SK-N-SH treated with all-trans-retinoic acid at 6 μM for 48 hours (cell line): Measurements from ENCODE around the gene LRMDA.

ENCODE experiments used
- ARNTL ChIP-seq: fragments of 450-650 bp; formaldehyde crosslinking; IDR thresholded peaks from 2 replicates; pipeline ENCODE4 v1.5.0; 2020; ENCODE audit warnings: low read depth, mild to moderate bottlenecking, moderate library complexity, borderline replicate concordance
- CSDC2 ChIP-seq: fragments of 250-450 bp; sonication (Bioruptor Pico); IDR thresholded peaks from 2 replicates; pipeline ENCODE4 v1.5.0; 2020; ENCODE audit warnings: mild to moderate bottlenecking, moderate library complexity
- RARB ChIP-seq: fragments of 250-450 bp; sonication (Bioruptor Pico); IDR thresholded peaks from 2 replicates; pipeline ENCODE4 v1.8.0; 2021; ENCODE audit warnings: mild to moderate bottlenecking, moderate library complexity
- SNAI2 ChIP-seq: fragments of 250-450 bp; sonication (Bioruptor Pico); IDR thresholded peaks from 2 replicates; pipeline ENCODE4 v1.5.0; 2020; ENCODE audit warnings: mild to moderate bottlenecking, moderate library complexity
- TCF4 ChIP-seq: fragments of 250-450 bp; sonication (Bioruptor Pico); IDR thresholded peaks from 2 replicates; pipeline ENCODE4 v1.8.0; 2021; ENCODE audit warnings: mild to moderate bottlenecking, moderate library complexity, borderline replicate concordance
- TOX ChIP-seq: fragments of 250-450 bp; sonication (Bioruptor Pico); IDR thresholded peaks from 2 replicates; pipeline ENCODE4 v1.8.0; 2021; ENCODE audit warnings: mild to moderate bottlenecking, moderate library complexity, borderline replicate concordance
- ZFP3 ChIP-seq: fragments of 250-450 bp; sonication (Bioruptor Pico); IDR thresholded peaks from 2 replicates; pipeline ENCODE4 v1.5.0; 2020; ENCODE audit warnings: mild to moderate bottlenecking, moderate library complexity
- ZFP30 ChIP-seq: fragments of 450-650 bp; formaldehyde crosslinking; IDR thresholded peaks from 2 replicates; pipeline ENCODE4 v1.5.0; 2022; ENCODE audit warnings: mild to moderate bottlenecking, moderate library complexity
- ZNF565 ChIP-seq: fragments of 450-650 bp; formaldehyde crosslinking; conservative IDR thresholded peaks from 2 replicates; pipeline ENCODE4 v1.5.0; 2020; ENCODE audit warnings: low read depth, mild to moderate bottlenecking, moderate library complexity
- ZNF8 ChIP-seq: fragments of 450-650 bp; formaldehyde crosslinking; IDR thresholded peaks from 2 replicates; pipeline ENCODE4 v1.5.0; 2020; ENCODE audit warnings: mild to moderate bottlenecking, moderate library complexity
- TF ChIP-seq, protein P1 (sequence below): fragments of 250-450 bp; sonication (Bioruptor Pico); IDR thresholded peaks from 2 replicates; pipeline ENCODE4 v1.8.0; 2020; ENCODE audit warnings: mild to moderate bottlenecking, moderate library complexity, borderline replicate concordance

DNA sequence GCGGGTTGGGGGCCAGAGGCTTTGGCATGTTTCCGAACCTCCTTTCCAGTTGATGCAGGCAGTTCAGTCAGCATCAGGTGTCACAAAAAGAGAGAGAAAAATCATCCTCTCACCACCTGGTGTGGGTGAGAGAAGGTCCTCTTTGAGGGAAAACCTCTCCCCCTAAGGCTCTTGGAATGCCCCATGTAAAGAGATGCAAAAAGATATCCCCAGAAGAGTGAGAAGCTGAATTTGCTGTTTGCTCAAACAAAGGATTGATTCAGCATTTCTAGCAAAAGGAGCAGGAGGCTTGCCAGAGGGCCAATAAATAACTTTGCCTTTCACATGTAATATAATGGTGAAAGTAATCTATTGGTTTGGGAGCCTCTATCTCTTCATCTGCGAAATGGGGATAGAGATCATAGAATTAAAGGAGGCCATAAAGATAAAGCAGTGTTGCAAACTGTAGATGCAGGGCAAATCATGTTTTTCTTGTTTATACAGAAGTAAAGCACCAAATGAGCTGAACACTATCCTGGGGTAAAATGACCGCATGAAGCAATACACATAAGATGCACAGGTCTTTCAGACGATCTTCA is 425.9 kb downstream of the LRMDA start:
- TF ChIP-seq TCF4 (CRISPR knock-in tag) (no peak), ZFP30 (CRISPR knock-in tag) (no peak), RARB (CRISPR knock-in tag) (no peak), ZFP3 (CRISPR knock-in tag) (no peak), CSDC2 (CRISPR knock-in tag) (no peak), ZNF8 (CRISPR knock-in tag) (no peak), ZNF565 (CRISPR knock-in tag) (no peak), TOX (CRISPR knock-in tag) (no peak), ARNTL (no peak), SNAI2 (CRISPR knock-in tag) (no peak)
- TF ChIP-seq, protein P1, sequence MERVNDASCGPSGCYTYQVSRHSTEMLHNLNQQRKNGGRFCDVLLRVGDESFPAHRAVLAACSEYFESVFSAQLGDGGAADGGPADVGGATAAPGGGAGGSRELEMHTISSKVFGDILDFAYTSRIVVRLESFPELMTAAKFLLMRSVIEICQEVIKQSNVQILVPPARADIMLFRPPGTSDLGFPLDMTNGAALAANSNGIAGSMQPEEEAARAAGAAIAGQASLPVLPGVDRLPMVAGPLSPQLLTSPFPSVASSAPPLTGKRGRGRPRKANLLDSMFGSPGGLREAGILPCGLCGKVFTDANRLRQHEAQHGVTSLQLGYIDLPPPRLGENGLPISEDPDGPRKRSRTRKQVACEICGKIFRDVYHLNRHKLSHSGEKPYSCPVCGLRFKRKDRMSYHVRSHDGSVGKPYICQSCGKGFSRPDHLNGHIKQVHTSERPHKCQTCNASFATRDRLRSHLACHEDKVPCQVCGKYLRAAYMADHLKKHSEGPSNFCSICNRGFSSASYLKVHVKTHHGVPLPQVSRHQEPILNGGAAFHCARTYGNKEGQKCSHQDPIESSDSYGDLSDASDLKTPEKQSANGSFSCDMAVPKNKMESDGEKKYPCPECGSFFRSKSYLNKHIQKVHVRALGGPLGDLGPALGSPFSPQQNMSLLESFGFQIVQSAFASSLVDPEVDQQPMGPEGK (CRISPR knock-in tag) = no peak
